ENCODE measurements around the gene RSBN1L. TPM values are rescaled to one million over a fixed set of nuclear protein-coding genes. Genes with fewer than 3 reads are reported as not detected.
"Not testable (repeated sequence)": the region's sequence is repeated elsewhere in the genome, so short reads cannot be mapped to it uniquely, and the experiment has no call there.

RSBN1L gene
- total and polyA plus RNA-seq, 2 donors (not counting 1 experiment from before 2014, with no cell fraction given): 12.0 to 19.7 TPM

- DNase-seq (ENCODE audit: low read depth in 2 of 2): peak; percentile 34 to 74
- Histone ChIP-seq H3K4me2 (ENCODE audit: extremely low read depth, insufficient read depth, low read length) (peak overlapping the region; percentile 85), H3K9ac (ENCODE audit: insufficient read depth, low read length) (no peak overlapping the region), H3K4me3 (replicated peaks in 1 of 4; ENCODE audit: control extremely low read depth in 1 of 4, insufficient read depth in 1 of 4, low read depth in 3 of 4, low read length in 4 of 4) (no peak overlapping the region), H3K79me2 (ENCODE audit: control insufficient read depth, insufficient read depth, low read length) (no peaks in the 10 kb centered on the region), H3K4me1 (ENCODE audit: control insufficient read depth, extremely low read depth, insufficient read depth, low read length) (peaks cover 4% of the 10 kb centered on the region), H3K27ac (ENCODE audit: insufficient read depth, low read length) (no peak overlapping the region), H3K27me3 (ENCODE audit: control insufficient read depth, insufficient read depth, low read length) (no peaks in the 10 kb centered on the region), H2AFZ (ENCODE audit: low read length) (no peak overlapping the region), H4K20me1 (ENCODE audit: control insufficient read depth, extremely low read depth, insufficient read depth, low read length) (no peaks in the 10 kb centered on the region), H3K9me3 (ENCODE audit: control insufficient read depth, insufficient read depth, low read depth, low read length) (no peaks in the 10 kb centered on the region), H3K36me3 (ENCODE audit: control insufficient read depth, insufficient read depth, low read length) (no peaks in the 10 kb centered on the region)
- TF ChIP-seq EZH2 (IDR thresholded peaks at IDR 0.05; ENCODE audit: low read length, missing control alignments): no peak
Observed at GRCh38 chr7:77649716-77650349, 46.4 kb upstream of the RSBN1L start.

GRCh38 chr7:77651575-77652162, 44.6 kb upstream of the RSBN1L start:
- peaks cover 4% of the 10 kb centered on the region for H3K4me1 ChIP-seq (ENCODE audit: control insufficient read depth, extremely low read depth, insufficient read depth, low read length)
- no peak overlapping the region for H3K27ac ChIP-seq (ENCODE audit: insufficient read depth, low read length)
- no peak overlapping the region for H3K4me2 ChIP-seq (ENCODE audit: extremely low read depth, insufficient read depth, low read length)
- H3K27me3 ChIP-seq (ENCODE audit: control insufficient read depth, insufficient read depth, low read length): no peaks in the 10 kb centered on the region
- no peaks in the 10 kb centered on the region for H3K79me2 ChIP-seq (ENCODE audit: control insufficient read depth, insufficient read depth, low read length)
- no peak overlapping the region for H2AFZ ChIP-seq (ENCODE audit: low read length)
- TF ChIP-seq EZH2 (IDR thresholded peaks at IDR 0.05; ENCODE audit: low read length, missing control alignments) (no peak), CTCF (conservative IDR thresholded peaks at IDR 0.05 in 1 of 2, IDR thresholded peaks at IDR 0.05 in 1 of 2; ENCODE audit: low read depth in 1 of 2, low read length in 2 of 2) (peak; percentile 66 to 76)
- H4K20me1 ChIP-seq (ENCODE audit: control insufficient read depth, extremely low read depth, insufficient read depth, low read length): no peaks in the 10 kb centered on the region
- no peaks in the 10 kb centered on the region for H3K9me3 ChIP-seq (ENCODE audit: control insufficient read depth, insufficient read depth, low read depth, low read length)
- H3K36me3 ChIP-seq (ENCODE audit: control insufficient read depth, insufficient read depth, low read length): no peaks in the 10 kb centered on the region
- peak; percentile 13 to 59 for DNase-seq (ENCODE audit: low read depth in 2 of 2)
- no peak overlapping the region for H3K4me3 ChIP-seq (replicated peaks in 1 of 4; ENCODE audit: control extremely low read depth in 1 of 4, insufficient read depth in 1 of 4, low read depth in 3 of 4, low read length in 4 of 4)
- H3K9ac ChIP-seq (ENCODE audit: insufficient read depth, low read length): no peak overlapping the region

- H3K9ac ChIP-seq (ENCODE audit: insufficient read depth, low read length); H2AFZ ChIP-seq (ENCODE audit: low read length); H3K36me3 ChIP-seq (ENCODE audit: control insufficient read depth, insufficient read depth, low read length); H3K4me2 ChIP-seq (ENCODE audit: extremely low read depth, insufficient read depth, low read length); H3K27ac ChIP-seq (ENCODE audit: insufficient read depth, low read length); H3K9me3 ChIP-seq (ENCODE audit: control insufficient read depth, insufficient read depth, low read depth, low read length); H3K4me3 ChIP-seq (replicated peaks in 1 of 4; ENCODE audit: control extremely low read depth in 1 of 4, insufficient read depth in 1 of 4, low read depth in 3 of 4, low read length in 4 of 4); H4K20me1 ChIP-seq (ENCODE audit: control insufficient read depth, extremely low read depth, insufficient read depth, low read length); DNase-seq (ENCODE audit: low read depth in 2 of 2); H3K27me3 ChIP-seq (ENCODE audit: control insufficient read depth, insufficient read depth, low read length); H3K79me2 ChIP-seq (ENCODE audit: control insufficient read depth, insufficient read depth, low read length); H3K4me1 ChIP-seq (ENCODE audit: control insufficient read depth, extremely low read depth, insufficient read depth, low read length): not testable (repeated sequence)
Observed at GRCh38 chr7:77652826-77653225, 43.4 kb upstream of the RSBN1L start.

- Histone ChIP-seq H3K27ac (ENCODE audit: insufficient read depth, low read length) (no peak overlapping the region), H4K20me1 (ENCODE audit: control insufficient read depth, extremely low read depth, insufficient read depth, low read length) (no peaks in the 10 kb centered on the region)
Observed at GRCh38 chr7:77653572-77653971, 42.7 kb upstream of the RSBN1L start.

More at GRCh38 chr7:77653572-77653971, 42.7 kb upstream of the RSBN1L start:
- no peak overlapping the region for H3K9ac ChIP-seq (ENCODE audit: insufficient read depth, low read length)
- H3K27me3 ChIP-seq (ENCODE audit: control insufficient read depth, insufficient read depth, low read length): no peaks in the 10 kb centered on the region
- H3K36me3 ChIP-seq (ENCODE audit: control insufficient read depth, insufficient read depth, low read length): no peaks in the 10 kb centered on the region
- no peak overlapping the region for H3K4me3 ChIP-seq (replicated peaks in 1 of 4; ENCODE audit: control extremely low read depth in 1 of 4, insufficient read depth in 1 of 4, low read depth in 3 of 4, low read length in 4 of 4)
- no peak overlapping the region for H3K4me2 ChIP-seq (ENCODE audit: extremely low read depth, insufficient read depth, low read length)
- no peak overlapping the region for H2AFZ ChIP-seq (ENCODE audit: low read length)
- H3K9me3 ChIP-seq (ENCODE audit: control insufficient read depth, insufficient read depth, low read depth, low read length): no peaks in the 10 kb centered on the region
- no peak for TF ChIP-seq CTCF (conservative IDR thresholded peaks at IDR 0.05 in 1 of 2, IDR thresholded peaks at IDR 0.05 in 1 of 2; ENCODE audit: low read depth in 1 of 2, low read length in 2 of 2)
- H3K79me2 ChIP-seq (ENCODE audit: control insufficient read depth, insufficient read depth, low read length): no peaks in the 10 kb centered on the region
- no peak for DNase-seq (ENCODE audit: low read depth in 2 of 2)
- peaks cover 4% of the 10 kb centered on the region for H3K4me1 ChIP-seq (ENCODE audit: control insufficient read depth, extremely low read depth, insufficient read depth, low read length)

All from fibroblast of lung (primary cell).